Measurements from ENCODE around the gene GPSM3.
"Not testable (repeated sequence)": the region's sequence is repeated elsewhere in the genome, so short reads cannot be mapped to it uniquely, and the experiment has no call there.

The GPSM3 gene

DNA sequence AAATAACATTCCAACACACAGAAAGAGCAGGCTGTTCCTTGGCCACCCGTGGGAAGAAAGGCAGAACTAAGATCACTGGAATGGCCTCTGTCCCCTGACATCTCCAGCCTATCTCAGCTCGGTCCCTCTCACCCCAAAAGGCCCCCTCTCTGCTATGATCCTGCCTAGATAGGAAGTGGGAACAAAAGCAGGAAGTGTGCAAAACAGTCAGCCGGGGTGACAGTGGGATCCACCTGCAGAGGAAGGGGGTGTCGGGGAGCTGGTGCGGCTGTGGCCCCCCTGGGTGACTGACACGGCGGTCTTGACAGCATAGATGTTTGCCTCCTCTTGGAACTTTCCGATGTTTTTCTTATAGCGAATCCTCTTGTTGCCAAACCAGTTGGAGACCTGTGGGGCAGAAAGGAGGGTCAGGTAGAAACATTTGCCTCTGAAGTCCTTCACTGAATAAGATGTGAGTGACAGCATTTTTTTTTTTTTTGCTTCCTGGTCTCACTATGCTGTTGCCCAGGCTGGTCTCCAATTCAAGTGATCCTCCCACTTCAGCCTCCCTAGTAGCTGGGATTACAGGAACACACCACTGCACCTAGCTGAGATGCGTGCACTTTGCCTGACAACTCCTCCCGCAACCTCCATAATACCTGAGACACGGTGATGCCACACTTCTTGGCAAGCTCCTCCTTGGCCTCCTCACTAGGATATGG is 5.3 kb downstream of the GPSM3 start:
- DNase-seq (ENCODE audit: low read depth): no peak

DNA sequence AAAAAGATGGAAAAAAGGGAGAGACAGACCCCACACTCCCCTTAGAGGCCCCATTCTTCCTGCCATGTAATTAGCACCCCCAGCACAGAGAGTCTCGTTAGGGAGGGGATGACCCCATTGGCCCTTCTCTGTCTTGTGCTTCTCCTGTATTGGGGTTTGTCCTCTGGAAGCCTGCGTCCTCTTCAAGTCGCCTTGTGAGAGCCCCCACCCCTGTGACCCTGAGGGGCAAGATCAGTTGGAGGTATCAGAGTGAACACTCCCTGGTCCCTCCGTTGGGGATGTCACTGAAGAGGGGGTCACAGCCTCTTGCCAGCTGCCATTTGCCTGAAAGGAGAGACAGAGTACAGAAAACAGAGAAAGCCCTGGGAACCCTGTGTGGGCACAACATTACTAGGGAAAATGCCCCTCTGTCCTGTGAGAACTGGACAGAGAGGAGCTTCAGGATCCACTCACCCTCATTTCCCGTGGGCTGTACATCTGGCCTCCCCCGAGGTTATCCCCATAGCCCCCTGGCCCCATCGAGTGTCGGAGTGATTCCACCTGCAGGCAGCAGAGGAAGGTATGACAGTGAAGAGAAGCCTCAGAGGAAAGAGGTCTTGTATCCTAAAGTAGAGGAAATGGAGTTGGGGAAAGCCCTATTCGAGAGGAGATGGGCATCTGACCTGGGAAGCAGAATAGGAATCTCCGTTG is 6.1 kb downstream of the GPSM3 start:
- not testable (repeated sequence) for DNase-seq (ENCODE audit: low read depth)

DNA sequence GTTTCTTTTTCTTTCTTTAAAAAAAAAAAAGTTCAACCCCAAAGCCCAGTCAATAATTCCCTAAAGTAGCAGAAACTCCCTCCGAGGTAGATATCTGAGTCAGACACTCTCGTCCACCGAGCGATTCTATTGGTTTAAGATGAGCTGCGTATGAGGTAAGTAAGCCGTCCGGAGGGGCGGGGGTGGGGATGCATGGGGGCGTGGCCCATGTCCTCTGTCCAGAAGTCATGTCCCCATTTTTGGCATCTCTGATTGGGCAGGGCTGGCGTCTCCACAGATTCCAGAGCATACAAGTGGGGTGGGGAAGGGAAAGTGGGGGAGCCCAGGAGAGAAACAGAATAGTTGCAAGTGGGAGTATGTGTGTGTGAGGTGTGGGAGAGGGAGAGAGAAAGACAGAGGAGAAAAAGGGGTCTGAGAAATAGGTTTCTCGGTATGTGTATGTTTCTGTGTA is 6.7 kb downstream of the GPSM3 start:
- DNase-seq (ENCODE audit: low read depth): peak; percentile 87

DNA sequence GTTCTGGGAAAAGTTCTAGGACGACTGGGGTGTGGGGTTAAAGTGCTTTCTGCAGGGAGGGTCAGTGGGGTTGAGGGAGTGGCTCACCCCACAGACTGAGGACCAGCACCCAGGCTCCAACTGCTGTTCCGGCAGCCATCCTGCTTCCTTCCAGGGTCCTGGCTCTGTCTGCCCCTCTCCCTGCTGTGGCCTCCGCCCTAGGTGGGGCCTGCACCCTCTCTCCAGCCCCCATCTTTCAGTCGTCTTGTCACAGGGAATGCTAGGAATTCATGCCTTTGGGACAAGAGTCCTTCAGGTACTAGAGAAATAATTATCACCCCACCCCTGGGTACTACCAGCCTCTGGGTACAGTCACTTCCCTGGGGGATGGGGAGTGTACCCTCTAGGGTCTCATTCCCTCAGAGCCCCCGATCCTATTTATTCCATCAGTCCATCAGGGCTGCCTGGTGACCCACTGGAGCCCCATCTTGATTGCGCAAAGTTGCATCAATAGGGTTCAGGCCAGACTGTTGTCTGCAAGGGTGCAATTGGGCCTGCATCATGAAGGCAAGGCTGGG is 8.3 kb downstream of the GPSM3 start, which contains the start of gene AGER:
AGER (minus strand) TSS at position 170 of the 557 bp plus-strand sequence; CDS start at position 139, 31 bp downstream.
- no peak for DNase-seq (ENCODE audit: low read depth)

DNA sequence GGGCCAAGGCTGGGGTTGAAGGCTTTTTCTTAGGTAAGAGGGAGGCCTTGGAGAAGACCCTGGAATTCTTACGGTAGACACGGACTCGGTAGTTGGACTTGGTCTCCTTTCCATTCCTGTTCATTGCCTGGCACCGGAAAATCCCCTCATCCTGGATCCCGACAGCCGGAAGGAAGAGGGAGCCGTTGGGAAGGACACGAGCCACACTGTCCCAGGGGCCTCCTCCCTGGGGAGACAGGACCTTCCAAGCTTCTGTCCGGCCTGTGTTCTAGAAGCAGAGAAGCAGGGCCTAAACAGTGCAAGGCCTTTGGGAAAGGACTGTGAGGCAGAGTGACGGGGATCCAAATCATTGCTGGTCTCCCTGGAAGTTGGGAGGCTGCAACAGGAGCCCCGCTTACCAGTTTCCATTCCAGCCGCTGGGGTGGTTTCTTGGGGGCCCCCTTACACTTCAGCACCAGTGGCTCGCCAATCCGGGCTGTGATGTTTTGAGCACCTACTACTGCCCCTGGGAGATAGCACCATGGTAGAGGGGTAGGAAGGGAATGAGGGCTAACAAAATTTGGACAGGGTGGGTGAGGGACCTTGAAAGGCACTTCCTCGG is 8.9 kb downstream of the GPSM3 start:
- no peak for DNase-seq (ENCODE audit: low read depth)

DNA sequence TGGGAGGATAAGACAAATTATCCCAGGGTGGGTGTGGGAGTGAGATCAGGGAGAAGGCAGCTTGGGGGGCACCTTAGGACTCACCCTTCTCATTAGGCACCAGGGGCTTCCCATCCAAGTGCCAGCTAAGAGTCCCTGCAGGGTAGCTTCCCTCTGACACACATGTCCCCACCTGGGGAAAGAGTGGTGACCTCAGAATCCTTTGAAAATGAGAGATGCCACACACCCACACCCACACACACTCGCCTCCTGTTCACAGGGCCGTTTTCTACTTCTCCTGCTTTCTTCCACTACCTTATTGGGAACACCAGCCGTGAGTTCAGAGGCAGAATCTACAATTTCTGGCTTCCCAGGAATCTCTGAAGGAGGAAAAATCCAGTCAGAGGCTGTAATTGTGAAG is 9.4 kb downstream of the GPSM3 start:
- no peak for DNase-seq (ENCODE audit: low read depth)

DNA sequence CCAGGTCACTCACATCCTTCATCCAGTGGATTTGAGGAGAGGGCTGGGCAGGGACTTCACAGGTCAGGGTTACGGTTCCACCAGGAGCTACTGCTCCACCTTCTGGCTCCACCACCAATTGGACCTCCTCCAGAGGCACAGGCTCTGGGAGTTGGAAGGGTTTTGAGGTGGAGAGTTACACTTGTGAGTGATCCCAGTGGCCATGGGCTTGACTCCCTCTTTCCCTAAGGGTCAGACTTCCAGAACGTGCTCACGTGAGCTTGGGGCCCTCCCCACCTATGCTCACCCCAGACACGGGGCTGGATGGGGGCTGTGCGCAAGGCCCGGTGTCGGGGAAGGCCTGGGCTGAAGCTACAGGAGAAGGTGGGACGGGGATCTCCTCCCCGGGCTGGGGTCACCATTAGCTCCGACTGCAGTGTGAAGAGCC is 9.9 kb downstream of the GPSM3 start:
- DNase-seq (ENCODE audit: low read depth): no peak

DNA sequence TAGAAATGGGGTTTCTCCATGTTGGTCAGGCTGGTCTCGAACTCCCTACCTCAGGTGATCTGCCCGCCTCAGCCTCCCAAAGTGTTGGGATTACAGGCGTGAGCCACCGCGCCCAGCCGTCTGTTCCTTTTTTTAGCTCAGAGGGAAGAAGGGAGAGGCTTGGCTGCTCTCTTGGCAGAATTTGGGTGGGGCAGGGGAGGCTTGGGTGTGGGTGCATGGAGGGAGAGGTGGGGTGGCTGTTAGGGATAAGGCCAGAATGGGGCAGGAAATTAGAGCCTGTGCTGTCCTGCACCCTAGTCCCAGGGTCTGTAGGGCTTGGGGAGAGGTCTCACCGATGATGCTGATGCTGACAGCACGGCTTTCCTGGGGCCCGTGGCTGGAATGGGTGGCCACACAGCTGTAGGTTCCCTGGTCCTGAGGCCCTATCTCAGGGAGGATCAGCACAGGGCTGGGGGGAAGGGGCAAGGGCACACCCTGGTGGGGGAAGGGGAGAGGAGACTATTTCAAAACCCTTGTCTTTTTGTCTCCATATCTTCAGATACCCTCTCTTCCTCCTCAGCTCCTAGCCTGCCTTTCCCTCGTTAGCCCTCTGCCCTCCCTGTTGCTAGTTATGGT is 10.4 kb downstream of the GPSM3 start:
- no peak for DNase-seq (ENCODE audit: low read depth)

DNA sequence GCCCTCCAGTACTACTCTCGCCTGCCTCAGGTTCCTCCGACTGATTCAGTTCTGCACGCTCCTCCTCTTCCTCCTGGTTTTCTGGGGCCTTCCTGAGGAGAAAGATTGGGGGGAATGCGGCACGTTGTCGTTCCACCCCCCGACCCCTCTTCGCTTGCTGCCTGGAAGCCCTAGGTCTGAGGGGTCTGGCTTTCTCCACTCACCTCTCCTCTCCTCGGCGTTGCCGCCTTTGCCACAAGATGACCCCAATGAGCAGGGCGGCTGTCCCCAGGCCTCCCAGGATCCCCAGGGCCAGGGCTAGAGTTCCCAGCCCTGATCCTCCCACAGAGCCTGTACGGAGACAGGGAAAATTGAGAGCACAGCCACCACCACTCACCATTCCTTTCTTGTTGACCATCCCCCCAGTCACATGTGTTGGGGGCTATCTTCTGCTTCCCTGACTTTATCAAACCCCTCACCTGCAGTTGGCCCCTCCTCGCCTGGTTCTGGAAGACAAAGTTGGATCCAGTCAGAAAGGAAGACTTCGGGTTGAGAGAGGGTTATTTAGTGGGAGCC is 11.2 kb downstream of the GPSM3 start:
- DNase-seq (ENCODE audit: low read depth): no peak

DNA sequence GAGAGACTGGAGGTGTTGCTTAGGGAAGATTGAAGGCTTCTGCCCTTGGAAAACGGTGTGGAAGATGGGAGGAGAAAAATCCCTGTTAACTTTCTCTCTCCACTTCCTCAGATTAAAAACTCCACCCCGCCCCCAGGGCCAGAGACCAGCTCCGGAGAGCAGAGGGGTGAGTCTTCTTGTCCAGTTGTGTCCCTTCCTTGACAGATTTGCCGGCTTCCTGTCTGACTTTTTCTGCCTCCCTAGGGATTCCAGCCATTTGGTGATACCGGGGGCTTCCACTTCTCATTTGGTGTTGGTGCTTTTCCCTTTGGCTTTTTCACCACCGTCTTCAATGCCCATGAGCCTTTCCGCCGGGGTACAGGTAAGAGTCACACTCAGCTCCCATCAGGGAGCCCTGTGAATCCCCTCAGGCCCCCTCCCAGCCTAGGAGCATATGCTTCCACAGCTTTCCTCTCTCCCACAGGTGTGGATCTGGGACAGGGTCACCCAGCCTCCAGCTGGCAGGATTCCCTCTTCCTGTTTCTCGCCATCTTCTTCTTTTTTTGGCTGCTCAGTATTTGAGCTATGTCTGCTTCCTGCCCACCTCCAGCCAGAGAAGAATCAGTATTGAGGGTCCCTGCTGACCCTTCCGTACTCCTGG is 12.6 kb downstream of the GPSM3 start:
- no peak for DNase-seq (ENCODE audit: low read depth)

DNA sequence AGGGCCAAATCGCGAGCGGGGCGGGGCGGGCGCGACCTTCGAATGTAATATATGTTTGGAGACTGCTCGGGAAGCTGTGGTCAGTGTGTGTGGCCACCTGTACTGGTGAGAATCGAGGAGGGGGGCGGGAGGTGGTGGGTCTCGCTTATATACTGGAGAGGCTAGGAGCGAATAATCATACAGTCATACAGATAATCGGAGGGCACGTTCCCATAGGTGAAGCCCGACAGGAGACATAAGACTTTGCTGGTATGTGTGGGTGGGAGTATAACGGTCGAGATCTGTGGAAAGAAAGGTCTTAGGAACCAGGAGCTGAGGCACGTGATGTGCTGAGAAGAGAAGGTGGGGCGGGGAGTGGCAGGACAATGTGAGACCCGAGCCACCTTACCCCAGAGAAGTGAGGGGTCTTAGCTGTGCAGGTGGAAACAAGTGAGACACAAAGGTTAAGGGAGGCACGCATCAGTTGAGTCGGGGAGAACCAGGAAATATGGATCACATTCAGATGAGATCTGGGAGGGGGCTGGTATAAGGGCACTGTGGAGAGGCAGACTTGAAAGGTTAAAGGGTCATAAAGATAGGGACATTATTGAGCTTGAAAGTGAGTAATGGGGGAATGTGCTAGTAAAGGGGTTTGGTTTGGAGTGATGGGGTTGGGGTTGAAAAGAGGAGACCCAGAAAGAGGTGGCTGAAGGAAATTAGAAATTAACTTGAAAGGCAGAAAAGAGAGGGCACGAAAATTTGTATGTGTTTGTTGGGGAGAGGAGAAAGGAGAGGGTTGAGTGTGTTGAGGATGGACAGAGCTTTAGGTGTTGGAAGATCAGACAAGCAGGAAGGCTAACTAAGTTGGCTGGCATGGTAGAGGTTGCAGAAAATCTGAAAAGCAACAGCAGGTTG is 13.6 kb downstream of the GPSM3 start:
- no peak for DNase-seq (ENCODE audit: low read depth)

DNA sequence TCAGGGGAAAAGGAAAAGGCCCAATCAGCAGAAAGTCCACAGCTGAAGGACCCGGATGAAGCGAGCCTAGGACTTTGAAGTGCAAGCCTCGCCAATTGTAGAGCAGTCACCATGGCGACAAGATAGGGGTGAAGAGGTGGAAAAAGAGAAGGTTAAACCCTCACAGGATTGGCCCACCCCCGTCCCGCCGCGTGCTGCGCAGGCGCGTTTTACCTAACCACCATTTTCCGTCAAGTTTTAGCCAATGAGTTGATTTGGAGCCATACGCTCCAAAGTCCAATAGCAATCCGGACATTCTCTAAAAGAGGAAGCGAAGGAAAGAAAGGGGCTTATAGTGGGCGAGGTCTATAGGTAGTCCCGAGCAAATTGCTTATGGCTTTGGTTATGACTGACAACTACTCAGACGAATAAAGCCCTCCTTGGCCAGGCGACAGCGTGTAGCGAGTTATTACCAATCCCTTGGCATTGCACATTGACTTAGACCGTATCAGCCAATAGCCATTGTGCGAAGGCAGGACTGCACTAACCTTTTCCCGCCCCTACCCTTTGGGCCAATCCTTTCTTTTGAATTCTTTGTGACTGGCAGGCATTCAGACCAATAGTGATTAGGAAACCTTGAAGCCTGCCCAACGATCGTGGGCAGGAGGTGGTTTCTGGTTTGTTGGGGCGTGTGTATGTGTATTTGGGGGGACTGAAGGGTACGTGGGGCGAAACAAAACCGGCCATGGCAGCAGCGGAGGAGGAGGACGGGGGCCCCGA is 14.5 kb downstream of the GPSM3 start, which contains the start of gene RNF5:
RNF5 (plus strand) TSS at position 618 of the 759 bp plus-strand sequence; CDS start at position 725, 107 bp downstream.
- DNase-seq (ENCODE audit: low read depth): peak; percentile 100

DNA sequence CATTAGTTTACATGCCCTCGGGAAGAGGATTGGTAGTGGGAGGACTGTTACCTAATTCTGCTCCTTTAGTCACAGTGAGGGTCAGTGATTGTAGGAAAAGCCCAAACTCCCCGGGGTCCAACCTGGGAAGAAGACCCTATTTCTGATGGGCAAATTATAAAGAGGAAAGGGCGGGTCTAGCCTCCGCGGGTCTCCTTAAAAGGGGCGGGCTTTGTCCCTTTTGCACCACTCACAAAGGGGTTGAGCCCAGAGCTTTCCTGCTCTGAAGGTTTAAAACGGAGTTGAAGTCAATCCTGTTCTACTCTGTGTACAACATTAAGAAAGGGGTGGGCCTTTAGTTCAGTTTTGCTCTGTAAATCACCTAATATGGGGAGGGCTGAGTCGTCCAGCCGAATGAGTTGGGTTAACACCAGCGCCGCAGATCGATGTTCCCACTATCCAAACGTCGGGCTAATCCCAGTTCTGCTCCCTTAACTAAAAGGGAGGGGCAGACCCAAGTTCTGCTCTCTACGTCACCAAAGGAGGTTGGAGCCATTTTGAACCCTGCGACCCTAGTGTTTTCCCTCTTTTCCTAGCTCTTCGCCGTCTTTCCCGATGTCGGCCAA is 15.2 kb downstream of the GPSM3 start:
- DNase-seq (ENCODE audit: low read depth): no peak

DNA sequence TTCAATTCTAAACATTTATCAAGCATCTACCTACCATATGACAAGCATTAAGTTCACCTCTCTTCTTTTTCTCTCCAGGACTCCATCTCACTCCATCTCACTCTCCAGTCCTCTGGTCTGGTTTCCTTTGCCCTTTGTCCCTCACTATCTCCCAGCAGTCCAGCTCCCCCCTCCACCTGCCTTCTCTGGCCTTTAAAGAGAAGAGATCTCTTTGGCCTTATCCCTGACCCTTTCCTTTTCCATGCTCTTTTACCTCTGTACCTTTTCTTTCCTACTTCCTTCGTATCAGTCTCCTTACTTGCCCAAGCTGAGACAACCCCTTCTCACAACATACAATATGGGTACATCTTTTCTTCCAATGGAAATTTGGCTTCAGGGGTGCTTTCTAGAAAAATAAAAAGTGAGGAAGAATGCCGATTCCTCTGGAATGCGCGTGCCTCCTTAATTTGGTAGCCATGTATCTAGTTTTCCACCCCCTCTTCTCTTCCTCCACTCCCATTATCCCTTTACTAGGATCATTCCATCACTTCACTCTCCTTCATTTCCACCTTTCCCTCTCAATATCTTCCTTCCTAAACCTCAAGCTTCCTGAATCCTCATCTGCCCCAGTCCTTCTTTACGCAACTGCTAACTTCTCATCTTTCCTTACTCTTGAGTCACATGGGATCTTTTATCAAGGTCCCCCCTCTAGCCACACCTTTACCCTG is 15.8 kb downstream of the GPSM3 start:
- DNase-seq (ENCODE audit: low read depth): no peak

DNA sequence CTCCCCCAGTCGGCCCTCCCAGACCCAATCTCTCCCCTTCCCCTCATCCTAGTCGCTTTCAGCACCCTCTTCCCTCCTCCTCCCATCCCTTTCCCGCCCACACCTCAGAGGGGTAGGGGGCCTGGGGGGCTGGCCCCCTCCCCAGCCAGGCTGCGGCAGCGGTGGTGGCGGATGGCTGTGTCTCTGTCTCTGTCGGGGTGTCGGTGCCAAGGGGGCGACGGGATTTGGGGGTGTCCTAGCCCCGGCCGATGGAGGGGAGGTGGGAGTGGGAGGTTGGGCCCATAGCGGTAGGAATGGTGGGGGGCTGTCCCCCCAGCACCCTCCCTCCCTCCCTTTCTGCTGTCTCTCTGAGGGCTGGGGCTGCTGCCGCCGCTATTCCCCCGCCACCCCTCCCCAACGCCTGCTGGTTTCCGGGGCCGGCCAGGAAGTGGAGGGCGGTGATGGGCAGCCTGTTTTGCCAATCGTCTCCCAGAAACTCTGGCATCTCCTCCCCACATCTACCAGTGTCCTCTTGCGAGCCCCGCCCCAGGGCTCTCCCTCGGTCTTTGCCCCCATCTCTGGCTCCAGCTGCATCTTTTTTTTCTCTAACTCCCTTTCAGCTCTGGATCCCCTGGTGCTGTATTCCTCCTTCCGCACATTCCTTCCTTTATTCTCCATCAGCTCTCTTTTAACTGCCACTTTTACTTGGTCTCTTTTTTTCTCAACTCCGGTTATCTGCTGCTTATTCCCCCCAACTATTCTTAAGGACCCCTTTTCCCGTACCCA is 16.6 kb downstream of the GPSM3 start, which contains the start of gene AGPAT1:
AGPAT1 (minus strand) TSS at position 374 of the 765 bp plus-strand sequence. CDS start 4,588 bp downstream, outside the sequence.
- peak; percentile 96 for DNase-seq (ENCODE audit: low read depth)

DNA sequence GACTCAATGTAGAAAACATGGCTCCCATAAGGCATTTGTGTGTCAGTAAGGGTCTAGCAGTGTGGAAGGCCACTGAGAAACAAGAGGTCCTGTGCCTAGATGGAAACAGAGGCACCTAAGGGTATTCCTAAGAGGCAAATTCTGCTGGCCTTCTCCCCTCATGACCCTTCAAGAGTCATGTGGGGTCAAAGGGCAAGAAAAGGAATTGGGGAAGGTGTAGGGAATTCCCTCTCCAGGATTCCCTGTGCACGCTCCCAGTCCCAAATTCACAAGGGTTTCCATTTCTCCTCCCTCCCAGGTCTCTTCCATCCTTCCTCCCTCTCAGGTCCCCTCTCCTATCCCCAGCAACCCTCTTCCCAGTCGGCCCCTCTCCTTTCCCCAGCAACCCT is 17.1 kb downstream of the GPSM3 start:
- DNase-seq (ENCODE audit: low read depth): no peak

DNA sequence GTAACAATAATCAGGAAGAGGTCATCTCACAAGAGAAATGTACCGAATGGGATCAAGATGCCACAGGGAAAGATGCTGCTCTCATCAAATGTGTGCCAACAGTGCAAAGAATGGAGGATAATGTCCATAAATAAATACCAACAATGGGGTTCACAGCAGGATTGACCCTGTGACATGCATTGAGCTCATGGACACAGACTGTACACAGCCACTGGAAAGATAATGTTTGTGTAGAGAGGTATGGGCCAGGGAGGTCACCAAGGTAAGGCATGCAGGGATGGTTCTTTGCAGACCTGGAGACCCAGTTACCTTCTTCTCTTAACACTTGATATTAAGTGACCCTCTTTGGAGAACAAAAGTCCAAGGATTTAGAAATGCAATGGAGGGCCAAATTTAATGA is 18.0 kb downstream of the GPSM3 start:
- no peak for DNase-seq (ENCODE audit: low read depth)
